Measurements from ENCODE around the gene PLOD1. TPM values are rescaled to one million over a fixed set of nuclear protein-coding genes. Genes with fewer than 3 reads are reported as not detected.

PLOD1 gene
- total and polyA plus RNA-seq, 2 of the 13 experiments (the other 11 are each of a cell fraction or from before 2014, with no cell fraction given) = 70.1 to 318 TPM

- TF ChIP-seq JUNB (CRISPR knock-in tag; IDR thresholded peaks at IDR 0.05; ENCODE audit: borderline replicate concordance) = no peak
- peak; percentile 45; the same call in 1 of the 2 replicates for TF ChIP-seq MLXIP (CRISPR knock-in tag; IDR thresholded peaks at IDR 0.05; ENCODE audit: borderline replicate concordance)
- TF ChIP-seq RFX1 (IDR thresholded peaks at IDR 0.05) = no peak
- TF ChIP-seq WIZ (CRISPR knock-in tag; IDR thresholded peaks at IDR 0.05) = no peak
- TF ChIP-seq MYC (CRISPR knock-in tag; IDR thresholded peaks at IDR 0.05; ENCODE audit: borderline replicate concordance) = no peak
- TF ChIP-seq FOSL2 (CRISPR knock-in tag; IDR thresholded peaks at IDR 0.05) = no peak; the same call in 1 of the 2 replicates
- peak; percentile 71; the same call in 1 of the 2 replicates for TF ChIP-seq NFKBIZ (CRISPR knock-in tag; IDR thresholded peaks at IDR 0.05)
- no peak; the same call in 1 of the 2 replicates for TF ChIP-seq ZFP90 (CRISPR knock-in tag; IDR thresholded peaks at IDR 0.05; ENCODE audit: borderline replicate concordance)
- peak; percentile 40 for TF ChIP-seq ZNF816 (CRISPR knock-in tag; IDR thresholded peaks at IDR 0.05; ENCODE audit: borderline replicate concordance)
- no peak for TF ChIP-seq MAZ (IDR thresholded peaks at IDR 0.05; ENCODE audit: borderline replicate concordance, low read depth, low read length)
- peak; percentile 76 for TF ChIP-seq MAZ (CRISPR knock-in tag; IDR thresholded peaks at IDR 0.05; ENCODE audit: low read depth)
- TF ChIP-seq GATAD1 (CRISPR knock-in tag; IDR thresholded peaks at IDR 0.05) = peak; percentile 42; the same call in 1 of the 2 replicates
- no peak for TF ChIP-seq ZNF776 (CRISPR knock-in tag; IDR thresholded peaks at IDR 0.05)
- TF ChIP-seq NR3C1 (CRISPR knock-in tag; IDR thresholded peaks at IDR 0.05) = no peak
- peak; percentile 91 for TF ChIP-seq PHF5A (CRISPR knock-in tag; IDR thresholded peaks at IDR 0.05; ENCODE audit: low read depth, unreplicated experiment)
- peak; percentile 54; the same call in 1 of the 2 replicates for TF ChIP-seq ZNF3 (CRISPR knock-in tag; IDR thresholded peaks at IDR 0.05)
- peak; percentile 20; the same call in 1 of the 2 replicates for TF ChIP-seq ESRRA (CRISPR knock-in tag; IDR thresholded peaks at IDR 0.05; ENCODE audit: low read depth)
- TF ChIP-seq DNMT3B (CRISPR knock-in tag; conservative IDR thresholded peaks at IDR 0.05) = no peak; the same call in 1 of the 2 replicates
- no peak for TF ChIP-seq ZNF572 (CRISPR knock-in tag; IDR thresholded peaks at IDR 0.05)
- TF ChIP-seq RNF219 (CRISPR knock-in tag; IDR thresholded peaks at IDR 0.05) = peak; percentile 37; the same call in 1 of the 2 replicates
- TF ChIP-seq ARHGAP35 (CRISPR knock-in tag; IDR thresholded peaks at IDR 0.05; ENCODE audit: borderline replicate concordance) = no peak
- TF ChIP-seq ZGPAT (CRISPR knock-in tag; IDR thresholded peaks at IDR 0.05) = peak; percentile 99
These were observed 26.3 kb upstream of the PLOD1 start (continued) for GRCh38 chr1:11908095-11908675.
